HepG2 (cell line): ENCODE measurements around the gene LRRC8D. TPM values are rescaled to one million over a fixed set of nuclear protein-coding genes. Genes with fewer than 3 reads are reported as not detected.

Experiments used
- ATAC-seq: fragments of 200-7000 bp; cut with Tn5 transposase; 3 replicates; pipeline ENCODE4 v1.9.1; 2020; ENCODE audit warnings: mild to moderate bottlenecking, moderate library complexity
- BruUV-seq: library from RNA; stranded (reverse); fragments of 400-500 nt; replicated peaks from 2 replicates; lab custom pipeline; 2021; lab: Mats Ljungman, UMichigan
- CTCF ChIA-PET: fragments of 300-600 bp; formaldehyde crosslinking; extraction: SDS; loops from one replicate; lab custom pipeline; 2021; ENCODE audit warnings: low total read pairs, inconsistent platforms, low intra/inter-chr PET ratio; lab: Yijun Ruan, JAX
- POLR2A ChIA-PET: fragments of 350-600 bp; sonication (Branson Sonifier 250); formaldehyde crosslinking; loops from one replicate; lab custom pipeline; 2020; ENCODE audit warnings: antibody characterized with exemption, inconsistent platforms; lab: Yijun Ruan, JAX
- DNase-seq: peaks from one replicate; pipeline ENCODE4 v3.0.0-alpha.2; 2015; ENCODE audit warnings: low spot score
- FAIRE-seq: peaks from 3 replicates; lab custom pipeline; 2011; peaks lifted over from hg19 to GRCh38; lab: Jason Lieb, UNC
- H2AFZ ChIP-seq: one replicate; pipeline ENCODE4 v1.6.1; 2011; ENCODE audit warnings: low read length, inconsistent platforms
- H3K27ac ChIP-seq: fragments of 300-600 bp; 3 replicates; pipeline ENCODE4 v1.8.0; 2011; ENCODE audit warnings: mixed run types, mild to moderate bottlenecking, mixed read lengths, low read length, inconsistent platforms; ENCODE audit not compliant: insufficient read depth; ENCODE audit errors: extremely low read length
- H3K27me3 ChIP-seq, 2 experiments: fragments of 200-600 bp in 1 of 2; 2 replicates in 1 of 2; 3 replicates in 1 of 2; pipeline versions ENCODE4 v1.6.0 to v1.8.0; 2011; ENCODE audit warnings: low read length in 2 of 2, mild to moderate bottlenecking in 2 of 2, moderate library complexity in 2 of 2, inconsistent platforms in 1 of 2; ENCODE audit not compliant: insufficient read depth in 2 of 2, control insufficient read depth in 1 of 2
- H3K36me3 ChIP-seq, 2 experiments: fragments of 200-600 bp in 1 of 2; replicated peaks in 1 of 2; 2 replicates in 1 of 2; 3 replicates in 1 of 2; pipeline versions ENCODE4 v1.5.1 to v1.8.0; 2011; ENCODE audit warnings: low read length in 2 of 2, inconsistent platforms in 1 of 2; ENCODE audit not compliant: insufficient read depth in 2 of 2, control insufficient read depth in 1 of 2
- H3K4me1 ChIP-seq: 2 replicates; pipeline ENCODE4 v1.5.1; 2012; ENCODE audit warnings: low read length, inconsistent platforms; ENCODE audit not compliant: insufficient read depth
- H3K4me2 ChIP-seq: 2 replicates; pipeline ENCODE4 v1.6.0; 2011; ENCODE audit warnings: low read depth, low read length, inconsistent platforms
- H3K4me3 ChIP-seq, 3 experiments: fragments of 200-600 bp in 1 of 3; sonication (generic), shearing (Covaris generic) in 1 of 3; replicated peaks in 1 of 3; 2 replicates each; pipeline ENCODE4 v1.5.1; 2011 to 2016; ENCODE audit warnings: low read length in 3 of 3, inconsistent platforms in 2 of 3, low read depth in 2 of 3, mild to moderate bottlenecking in 2 of 3, control low read depth in 1 of 3, mixed read lengths in 1 of 3; ENCODE audit not compliant: insufficient read depth in 1 of 3
- H3K79me2 ChIP-seq: one replicate; pipeline ENCODE4 v1.6.1; 2011; ENCODE audit warnings: low read length, inconsistent platforms; ENCODE audit not compliant: insufficient read depth
- H3K9ac ChIP-seq: 2 replicates; pipeline ENCODE4 v1.6.0; 2011; ENCODE audit warnings: mild to moderate bottlenecking, low read depth, low read length, inconsistent platforms; ENCODE audit not compliant: insufficient read depth
- H3K9me3 ChIP-seq: 2 replicates; pipeline ENCODE4 v1.5.1; 2012; ENCODE audit warnings: mild to moderate bottlenecking, low read length
- H4K20me1 ChIP-seq: 2 replicates; pipeline ENCODE4 v1.6.0; 2011; ENCODE audit warnings: inconsistent platforms, mild to moderate bottlenecking, low read length, moderate library complexity; ENCODE audit not compliant: insufficient read depth
- ARHGAP35 ChIP-seq: sonication (generic); formaldehyde crosslinking; IDR thresholded peaks from 2 replicates; pipeline ENCODE4 v1.9.0; 2022; ENCODE audit warnings: mild to moderate bottlenecking, inconsistent platforms, moderate library complexity, missing genetic modification reagents, borderline replicate concordance
- ATF5 ChIP-seq: sonication (generic); formaldehyde crosslinking; IDR thresholded peaks from 2 replicates; pipeline ENCODE4 v1.4.0; 2020; ENCODE audit warnings: mild to moderate bottlenecking, low read depth, missing genetic modification reagents
- DMAP1 ChIP-seq: IDR thresholded peaks from 2 replicates; pipeline ENCODE4 v1.6.1; 2016
- FOXA1 ChIP-seq, 2 experiments: fragments of 450-650 bp in 1 of 2; sonication (generic) in 1 of 2; formaldehyde crosslinking in 1 of 2; IDR thresholded peaks; 2 replicates each; pipeline versions ENCODE4 v1.4.0 to v1.6.1; 2016 to 2020; ENCODE audit warnings: missing genetic modification reagents in 1 of 2
- FOXJ3 ChIP-seq: sonication (generic); formaldehyde crosslinking; IDR thresholded peaks from 2 replicates; pipeline ENCODE4 v1.4.0; 2020; ENCODE audit warnings: missing genetic modification reagents, mild to moderate bottlenecking, borderline replicate concordance
- HOXA7 ChIP-seq: sonication (generic); formaldehyde crosslinking; IDR thresholded peaks from 2 replicates; pipeline ENCODE4 v1.8.1; 2022; ENCODE audit warnings: mild to moderate bottlenecking, missing genetic modification reagents, moderate library complexity
- MAX ChIP-seq: IDR thresholded peaks from 2 replicates; pipeline ENCODE4 v1.6.1; 2012; ENCODE audit warnings: inconsistent platforms
- NAIF1 ChIP-seq: sonication (generic); formaldehyde crosslinking; IDR thresholded peaks from 2 replicates; pipeline ENCODE4 v1.5.0; 2020; ENCODE audit warnings: mild to moderate bottlenecking, missing genetic modification reagents, borderline replicate concordance
- RXRB ChIP-seq: IDR thresholded peaks from 2 replicates; pipeline ENCODE4 v1.6.1; 2016; ENCODE audit warnings: borderline replicate concordance, missing genetic modification reagents, missing compliant biosample characterization
- SMYD3 ChIP-seq: sonication (generic); formaldehyde crosslinking; IDR thresholded peaks from 2 replicates; pipeline ENCODE4 v1.8.1; 2023; ENCODE audit warnings: mild to moderate bottlenecking, missing genetic modification reagents
- SOX13 ChIP-seq, 3 experiments: fragments of 450-650 bp in 1 of 3; sonication (generic) in 1 of 3; formaldehyde crosslinking in 1 of 3; IDR thresholded peaks in 2 of 3; conservative IDR thresholded peaks in 1 of 3; 2 replicates each; pipeline versions ENCODE4 v1.5.0 to v1.6.1; 2016 to 2020; ENCODE audit warnings: antibody characterized with exemption in 1 of 3, mild to moderate bottlenecking in 1 of 3, missing compliant biosample characterization in 1 of 3, missing genetic modification reagents in 1 of 3, moderate library complexity in 1 of 3
- THYN1 ChIP-seq: sonication (generic); formaldehyde crosslinking; IDR thresholded peaks from 2 replicates; pipeline ENCODE4 v1.8.1; 2023; ENCODE audit warnings: low read depth, mild to moderate bottlenecking, moderate library complexity, missing genetic modification reagents, borderline replicate concordance
- TMF1 ChIP-seq: sonication (generic); formaldehyde crosslinking; IDR thresholded peaks from 2 replicates; pipeline ENCODE4 v1.8.1; 2022; ENCODE audit warnings: low read depth, missing genetic modification reagents
- ZNF660 ChIP-seq: sonication (generic); formaldehyde crosslinking; IDR thresholded peaks from 2 replicates; pipeline ENCODE4 v1.5.1; 2020; ENCODE audit warnings: mild to moderate bottlenecking, low read depth, missing genetic modification reagents, borderline replicate concordance
- ZNF703 ChIP-seq: sonication (generic); formaldehyde crosslinking; IDR thresholded peaks from 2 replicates; pipeline ENCODE4 v1.5.1; 2020; ENCODE audit warnings: missing genetic modification reagents, mild to moderate bottlenecking, moderate library complexity, borderline replicate concordance
- WGBS: methylation state at CpG from one replicate; pipeline ENCODE4 v1.1.6; 2017; ENCODE audit warnings: low lambda C conversion rate; 5-methylcytosine and 5-hydroxymethylcytosine counted together
- in situ Hi-C: cut with HindIII; loops from 2 replicates; pipeline ENCODE4 v1.10.0; 2017; ENCODE audit warnings: low pct_unique_long_range_greater_than_20kb; ENCODE audit not compliant: extremely low pct_ligation_motif_present
- intact Hi-C: fragments of 100-400 bp; cut with micrococcal nuclease; formaldehyde crosslinking; loops from one replicate; pipeline ENCODE4 v1.10.0; 2022; ENCODE audit not compliant: unreplicated experiment
- polyA plus RNA-seq, 8 experiments: library from polyadenylated mRNA; depleted of rRNA in 3 of 8; stranded (reverse) in 7 of 8; unstranded in 1 of 8; fragments of >200 nt; fragmentation: Illumina TruSeq in 4 of 8; extraction: Trizol in 4 of 8; gene quantifications; 2 replicates each; pipeline versions ENCODE4 v1.2.1 to v1.2.3, GENCODE V29; 2011 to 2016; ENCODE audit warnings: low read depth in 4 of 8, missing spikeins in 1 of 8, mixed read lengths in 1 of 8; ENCODE audit not compliant: insufficient read depth in 1 of 8
- total RNA-seq, 5 experiments: library from RNA; depleted of rRNA; stranded (reverse); fragments of >200 nt; fragmentation: Illumina TruSeq; extraction: Trizol; gene quantifications; 2 replicates each; pipeline ENCODE4 v1.2.3, GENCODE V29; 2016; ENCODE audit warnings: low read depth in 1 of 5
- TF ChIP-seq, protein P1 (sequence below): IDR thresholded peaks from 2 replicates; pipeline ENCODE4 v1.6.1; 2016; ENCODE audit warnings: missing compliant biosample characterization, missing genetic modification reagents, borderline replicate concordance
- TF ChIP-seq, protein P2 (sequence below): sonication (generic); formaldehyde crosslinking; IDR thresholded peaks from 2 replicates; pipeline ENCODE4 v1.8.1; 2023; ENCODE audit warnings: mild to moderate bottlenecking, missing genetic modification reagents

LRRC8D gene
- total and polyA plus RNA-seq, 2 of the 13 experiments (the other 11 are each of a cell fraction or from before 2014, with no cell fraction given): 29.9 to 45.5 TPM

DNA sequence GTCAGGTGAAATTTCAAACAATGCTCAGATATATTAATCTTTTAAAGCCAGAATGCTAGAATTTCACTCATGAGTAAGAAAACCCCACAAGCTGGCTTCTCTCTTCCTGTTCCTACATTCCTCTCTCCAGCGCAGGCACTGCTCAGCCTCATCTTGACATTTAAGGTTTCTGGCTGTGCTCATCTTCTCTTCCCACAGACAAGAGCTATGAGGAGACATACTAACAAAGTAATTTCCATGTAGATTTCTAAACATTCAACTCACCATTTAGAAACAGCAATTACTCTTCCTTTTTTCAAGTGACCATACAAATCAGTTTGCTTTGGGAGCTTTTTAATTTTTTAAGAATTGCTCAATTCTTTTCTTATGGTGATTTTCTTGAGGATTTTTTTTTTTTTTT lies 7.8 kb upstream of the LRRC8D start:
- Histone ChIP-seq H3K36me3 (no peaks in the 10 kb centered on the region), H3K4me1 (peaks cover 48% of the 10 kb centered on the region), H3K79me2 (no peaks in the 10 kb centered on the region), H2AFZ (no peak overlapping the region), H3K9me3 (no peaks in the 10 kb centered on the region), H3K27ac (no peak overlapping the region), H3K4me2 (no peak overlapping the region), H3K4me3 (no peak overlapping the region), H3K9ac (no peak overlapping the region), H4K20me1 (no peaks in the 10 kb centered on the region), H3K27me3 (no peaks in the 10 kb centered on the region)
- TF ChIP-seq RXRB (no peak), SOX13 (IDR thresholded peaks at IDR 0.05) (no peak), SOX13 (CRISPR knock-in tag; conservative IDR thresholded peaks at IDR 0.05 in 1 of 2, IDR thresholded peaks at IDR 0.05 in 1 of 2) (no peak), DMAP1 (CRISPR knock-in tag) (no peak), FOXA1 (IDR thresholded peaks at IDR 0.05) (no peak), FOXA1 (CRISPR knock-in tag; IDR thresholded peaks at IDR 0.05) (no peak), ZNF660 (CRISPR knock-in tag) (no peak), THYN1 (no peak), SMYD3 (CRISPR knock-in tag) (no peak), MAX (no peak), HOXA7 (CRISPR knock-in tag) (no peak), FOXJ3 (no peak), ZNF703 (CRISPR knock-in tag) (no peak), NAIF1 (CRISPR knock-in tag) (no peak), TMF1 (CRISPR knock-in tag) (no peak), ATF5 (CRISPR knock-in tag) (no peak), ARHGAP35 (CRISPR knock-in tag) (no peak)
- TF ChIP-seq, protein P1, sequence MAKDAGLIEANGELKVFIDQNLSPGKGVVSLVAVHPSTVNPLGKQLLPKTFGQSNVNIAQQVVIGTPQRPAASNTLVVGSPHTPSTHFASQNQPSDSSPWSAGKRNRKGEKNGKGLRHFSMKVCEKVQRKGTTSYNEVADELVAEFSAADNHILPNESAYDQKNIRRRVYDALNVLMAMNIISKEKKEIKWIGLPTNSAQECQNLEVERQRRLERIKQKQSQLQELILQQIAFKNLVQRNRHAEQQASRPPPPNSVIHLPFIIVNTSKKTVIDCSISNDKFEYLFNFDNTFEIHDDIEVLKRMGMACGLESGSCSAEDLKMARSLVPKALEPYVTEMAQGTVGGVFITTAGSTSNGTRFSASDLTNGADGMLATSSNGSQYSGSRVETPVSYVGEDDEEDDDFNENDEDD (CRISPR knock-in tag): no peak
- TF ChIP-seq, protein P2, sequence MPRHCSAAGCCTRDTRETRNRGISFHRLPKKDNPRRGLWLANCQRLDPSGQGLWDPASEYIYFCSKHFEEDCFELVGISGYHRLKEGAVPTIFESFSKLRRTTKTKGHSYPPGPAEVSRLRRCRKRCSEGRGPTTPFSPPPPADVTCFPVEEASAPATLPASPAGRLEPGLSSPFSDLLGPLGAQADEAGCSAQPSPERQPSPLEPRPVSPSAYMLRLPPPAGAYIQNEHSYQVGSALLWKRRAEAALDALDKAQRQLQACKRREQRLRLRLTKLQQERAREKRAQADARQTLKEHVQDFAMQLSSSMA: no peak
- no peak for DNase-seq
- CTCF ChIA-PET: no interaction called here
- no peak for ATAC-seq
- FAIRE-seq: no peak
- no TSS peak for BruUV-seq
- POLR2A ChIA-PET: interaction anchor here (4.3 kb wide), 1 partner anchor 8 kb away, joined by 17 read pairs; the partner anchor contains the start of gene LRRC8D
- in situ Hi-C loops: no loop called here
- intact Hi-C loops: no loop called here
- WGBS: 88% methylated on average over 1 of the region's 1 CpG
